ENCODE data around the gene GSE1.
A peak's percentile ranks its signal among the peaks of the same experiment; 100 is the strongest.

Gene GSE1

DNA sequence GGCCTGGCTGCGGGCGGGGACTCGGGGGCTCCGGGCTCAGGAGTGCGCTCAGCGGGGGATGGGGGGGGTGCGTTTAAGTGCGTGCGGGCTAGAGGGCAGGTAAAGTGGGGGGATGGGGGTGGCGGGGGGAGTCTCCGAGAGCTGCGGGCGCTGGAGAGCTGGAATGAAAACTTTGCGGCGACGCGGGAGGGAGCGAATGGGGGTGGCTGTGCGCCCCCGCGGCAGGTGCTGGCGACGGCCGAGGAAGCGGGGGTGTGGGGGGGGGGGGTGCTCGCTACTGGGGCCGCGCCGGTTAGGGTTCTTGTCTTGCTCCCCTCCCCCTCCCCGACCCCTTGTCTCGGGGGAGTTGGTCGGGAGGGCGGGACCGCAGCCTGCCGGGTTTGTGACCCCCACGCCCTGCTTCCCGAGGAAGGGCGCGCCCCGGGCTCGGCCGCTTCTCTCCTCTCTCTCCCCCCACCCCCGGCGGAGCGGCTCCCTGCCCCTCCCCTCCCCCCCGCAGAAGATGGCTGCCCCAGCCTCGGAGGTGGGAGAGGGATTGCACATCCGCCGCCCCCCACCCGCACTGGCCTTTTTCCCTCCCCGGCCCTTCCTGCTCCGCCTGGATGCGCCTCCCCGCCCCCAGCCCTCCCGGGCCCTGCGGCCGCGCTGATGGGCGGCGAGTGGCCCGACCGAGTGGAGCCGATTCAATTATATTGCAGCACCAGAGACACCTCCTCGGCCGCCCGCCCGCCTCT is 649 bp downstream of the GSE1 start:
- peak overlapping the region; percentile 99 for H3K27ac ChIP-seq
- TF ChIP-seq, protein P1, sequence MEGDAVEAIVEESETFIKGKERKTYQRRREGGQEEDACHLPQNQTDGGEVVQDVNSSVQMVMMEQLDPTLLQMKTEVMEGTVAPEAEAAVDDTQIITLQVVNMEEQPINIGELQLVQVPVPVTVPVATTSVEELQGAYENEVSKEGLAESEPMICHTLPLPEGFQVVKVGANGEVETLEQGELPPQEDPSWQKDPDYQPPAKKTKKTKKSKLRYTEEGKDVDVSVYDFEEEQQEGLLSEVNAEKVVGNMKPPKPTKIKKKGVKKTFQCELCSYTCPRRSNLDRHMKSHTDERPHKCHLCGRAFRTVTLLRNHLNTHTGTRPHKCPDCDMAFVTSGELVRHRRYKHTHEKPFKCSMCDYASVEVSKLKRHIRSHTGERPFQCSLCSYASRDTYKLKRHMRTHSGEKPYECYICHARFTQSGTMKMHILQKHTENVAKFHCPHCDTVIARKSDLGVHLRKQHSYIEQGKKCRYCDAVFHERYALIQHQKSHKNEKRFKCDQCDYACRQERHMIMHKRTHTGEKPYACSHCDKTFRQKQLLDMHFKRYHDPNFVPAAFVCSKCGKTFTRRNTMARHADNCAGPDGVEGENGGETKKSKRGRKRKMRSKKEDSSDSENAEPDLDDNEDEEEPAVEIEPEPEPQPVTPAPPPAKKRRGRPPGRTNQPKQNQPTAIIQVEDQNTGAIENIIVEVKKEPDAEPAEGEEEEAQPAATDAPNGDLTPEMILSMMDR (conservative IDR thresholded peaks at IDR 0.05) = no peak
- TF ChIP-seq ZFX (IDR thresholded peaks at IDR 0.05) = no peak

DNA sequence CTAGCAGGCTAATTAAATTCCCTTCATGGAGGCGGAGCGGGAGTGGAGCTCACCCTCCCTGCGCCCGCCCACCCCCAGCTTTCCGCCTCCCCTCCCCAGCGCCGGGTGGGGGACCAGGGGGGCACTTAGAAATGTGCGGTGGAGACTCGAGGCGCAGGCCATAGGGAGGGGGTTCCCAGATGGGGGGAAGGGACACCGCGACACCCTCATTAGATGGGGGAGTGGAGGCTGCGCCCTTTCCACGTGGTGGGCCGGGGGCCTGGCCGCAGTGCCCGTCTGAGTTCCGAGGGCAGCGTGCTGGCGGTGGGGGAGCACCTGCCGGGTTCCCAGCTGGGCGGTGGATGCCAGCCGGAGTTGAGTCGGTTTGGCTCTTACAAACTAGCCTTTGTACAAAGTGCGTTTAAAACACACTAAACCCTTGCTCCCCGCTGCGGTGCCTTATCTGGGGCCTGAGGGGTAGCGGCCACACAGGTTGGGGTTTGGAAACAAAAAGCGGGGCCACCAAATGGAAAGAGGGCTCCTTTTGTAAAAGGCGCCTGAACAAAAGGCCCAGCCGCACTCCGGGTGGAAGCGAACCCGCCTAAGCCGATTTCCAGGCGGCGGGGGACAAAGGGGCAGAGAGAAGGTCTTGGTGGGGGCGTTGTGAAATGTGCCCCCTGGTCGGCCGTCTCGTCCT is 1.4 kb downstream of the GSE1 start:
- TF ChIP-seq, protein P1 (conservative IDR thresholded peaks at IDR 0.05) = no peak
- TF ChIP-seq ZFX (IDR thresholded peaks at IDR 0.05) = no peak
- H3K27ac ChIP-seq = peak overlapping the region; percentile 99

DNA sequence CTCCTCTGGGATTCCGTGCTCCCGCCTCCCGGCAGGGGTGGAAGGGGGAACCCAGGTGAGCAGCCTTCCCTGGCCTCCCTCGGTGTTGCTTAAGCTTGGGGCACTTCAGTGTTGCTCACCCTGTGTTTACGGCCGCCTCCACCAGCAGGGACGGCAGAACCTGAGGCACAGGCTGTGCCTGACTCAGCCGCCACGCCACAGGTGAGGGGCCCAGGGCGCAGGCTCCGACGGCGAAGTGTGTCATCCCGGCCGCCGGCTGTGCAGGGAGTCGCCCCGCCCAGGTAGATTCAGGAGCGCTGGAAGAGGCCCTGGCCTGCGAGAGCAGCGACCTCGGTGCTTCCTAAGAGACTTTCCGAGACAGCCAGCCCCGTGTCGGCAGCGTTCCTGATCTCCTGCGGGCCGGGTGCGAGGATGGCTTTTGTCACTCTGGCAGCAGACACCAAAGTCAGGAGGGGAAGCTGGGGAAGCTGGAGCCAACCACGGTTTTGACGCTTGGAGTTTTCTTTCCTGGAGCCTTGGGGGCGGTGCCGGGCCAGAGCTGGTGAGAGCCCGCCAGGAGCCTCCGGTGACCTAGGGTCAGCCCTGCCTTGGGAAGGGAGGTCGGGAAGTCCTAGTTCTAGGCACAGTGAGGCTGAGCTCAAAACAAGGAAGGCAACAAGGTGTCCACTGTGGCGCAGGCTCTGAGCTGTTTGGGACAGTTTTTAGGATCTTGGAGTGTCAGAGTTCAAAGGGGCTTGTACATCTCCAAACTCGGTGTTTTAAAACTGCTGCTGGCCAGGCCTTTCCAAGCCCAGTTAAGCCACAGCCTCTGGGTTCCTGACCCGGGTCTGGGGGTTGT is 2.1 kb downstream of the GSE1 start:
- H3K27ac ChIP-seq = peak overlapping the region; percentile 99
- TF ChIP-seq ZFX (IDR thresholded peaks at IDR 0.05) = no peak; the same call in 1 of the 2 replicates
- TF ChIP-seq, protein P1 (conservative IDR thresholded peaks at IDR 0.05) = no peak

DNA sequence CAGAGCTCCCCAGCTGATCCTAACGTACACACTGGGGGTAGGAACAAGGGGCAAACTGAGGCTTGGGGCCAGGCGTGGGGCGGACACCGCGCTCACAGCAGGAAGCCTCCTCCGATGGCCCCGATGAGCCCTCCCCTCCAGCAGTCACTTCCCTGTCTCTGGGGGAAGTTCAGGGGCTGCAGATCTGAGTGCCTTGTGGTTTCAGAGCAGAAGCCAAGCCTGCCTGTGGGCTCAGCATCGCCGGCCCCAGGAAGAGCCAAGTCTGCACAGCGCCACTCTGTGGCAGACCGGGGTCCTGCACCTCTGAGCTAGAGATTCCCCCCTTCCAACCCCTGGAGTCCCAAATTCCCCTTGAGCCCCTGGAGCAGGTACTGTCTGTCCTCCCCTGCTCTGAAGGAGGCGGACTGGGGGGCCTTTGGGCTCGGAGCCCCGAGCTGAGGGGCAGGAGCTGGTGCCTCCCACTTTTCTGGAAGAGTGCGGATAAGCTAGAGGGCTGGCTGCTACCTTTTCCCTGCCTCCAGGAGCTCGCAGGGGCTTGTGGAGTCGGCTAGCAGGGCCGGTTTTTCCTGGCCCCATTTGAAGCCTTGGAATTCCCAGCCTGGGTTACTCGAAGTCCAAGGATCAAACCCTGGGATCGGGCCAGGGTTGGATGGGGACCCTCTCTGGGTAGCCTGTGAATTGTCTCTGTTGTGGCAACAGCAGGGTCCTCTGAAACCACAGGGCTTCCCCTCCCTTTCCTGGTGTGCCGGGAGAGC is 2.9 kb downstream of the GSE1 start:
- H3K27ac ChIP-seq = peak overlapping the region; percentile 99

DNA sequence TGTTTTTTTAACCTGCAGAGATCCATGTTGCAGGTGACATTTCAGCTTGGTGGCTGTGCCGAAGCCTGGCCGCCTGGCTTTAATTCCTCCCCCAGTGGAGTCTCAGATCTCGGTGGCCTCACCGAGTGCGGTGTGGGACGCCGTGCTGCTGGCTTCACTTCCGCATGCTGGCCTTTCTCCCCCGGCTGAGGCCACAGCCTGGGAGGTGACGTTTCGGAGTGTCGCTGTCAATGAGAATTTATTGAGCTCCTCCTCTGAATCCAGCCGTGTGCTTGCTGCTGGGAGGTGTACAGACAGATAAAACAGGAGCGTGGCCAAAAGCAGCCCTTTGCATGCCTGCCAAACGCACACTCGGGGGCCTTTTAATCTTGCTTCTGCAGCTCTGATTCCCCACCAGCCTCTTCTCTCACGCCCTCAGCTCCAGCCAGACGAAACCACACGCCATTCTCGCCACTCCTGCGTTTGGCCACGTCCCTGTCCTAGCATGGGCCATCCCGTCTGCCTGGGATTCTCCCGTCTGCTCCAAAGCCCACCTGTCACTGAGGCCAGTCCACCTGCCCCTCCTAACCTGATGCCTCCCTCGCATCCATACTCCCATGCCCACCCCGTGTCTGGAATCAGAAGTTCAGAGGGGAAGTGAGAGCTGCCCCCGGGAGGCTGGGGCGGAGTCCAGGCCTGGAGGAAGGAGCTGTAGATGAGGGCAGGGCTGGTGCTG is 3.6 kb downstream of the GSE1 start:
- TF ChIP-seq, protein P1 (conservative IDR thresholded peaks at IDR 0.05) = no peak
- TF ChIP-seq ZFX (IDR thresholded peaks at IDR 0.05) = no peak
- H3K27ac ChIP-seq = peak overlapping the region; percentile 99

More for the DNA sequence above, 2.9 kb downstream of the GSE1 start:
- TF ChIP-seq, protein P1 (conservative IDR thresholded peaks at IDR 0.05) = peak; percentile 92
- no peak for TF ChIP-seq ZFX (IDR thresholded peaks at IDR 0.05)

DNA sequence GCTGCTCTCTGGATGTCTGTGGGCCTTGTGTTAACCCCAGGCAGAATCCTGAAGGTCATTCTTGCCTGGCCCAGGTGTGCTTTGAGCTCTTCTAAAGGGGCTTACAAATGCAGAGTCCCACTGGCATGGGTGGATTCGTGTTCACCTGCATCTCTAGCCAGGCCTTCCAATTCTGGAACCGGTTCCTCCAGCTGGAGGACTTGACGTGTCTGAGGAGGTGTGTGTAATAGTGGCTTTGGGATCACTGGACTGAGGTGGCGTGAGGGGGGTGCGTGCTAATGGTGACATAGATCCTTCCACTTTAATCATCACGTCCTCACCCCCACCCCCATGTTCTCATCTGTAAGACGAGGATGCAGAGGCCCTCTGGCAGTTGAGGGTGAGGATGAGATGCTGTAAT is 4.8 kb downstream of the GSE1 start:
- no peak for TF ChIP-seq ZFX (IDR thresholded peaks at IDR 0.05)
- TF ChIP-seq, protein P1 (conservative IDR thresholded peaks at IDR 0.05) = no peak
- peak overlapping the region; percentile 99 for H3K27ac ChIP-seq

Data from C4-2B (cell line).